ENCODE measurements around the gene ENAH. TPM values are rescaled to one million over a fixed set of nuclear protein-coding genes. Genes with fewer than 3 reads are reported as not detected.

The ENAH gene
- polyA plus RNA-seq, 2 donors = 6.7 to 6.9 TPM

GRCh38 chr1:225468270-225469020 lies 184.5 kb downstream of the ENAH start:
- no peak overlapping the region for H3K27ac ChIP-seq (ENCODE audit: low read depth in 2 of 2, low read length in 1 of 2)
- H3K4me3 ChIP-seq (ENCODE audit: low read depth in 1 of 2, low read length in 2 of 2) = no peak overlapping the region
- no peaks in the 10 kb centered on the region for H3K9me3 ChIP-seq (ENCODE audit: control insufficient read depth in 2 of 2, insufficient read depth in 1 of 2, low read depth in 1 of 2, low read length in 1 of 2)
- 78 to 82% methylated on average over 10 of the region's 10 CpGs for WGBS, 2 donors
- no peaks in the 10 kb centered on the region for H3K36me3 ChIP-seq (ENCODE audit: control insufficient read depth in 2 of 2, insufficient read depth in 2 of 2, low read length in 1 of 2)
- H3K27me3 ChIP-seq (ENCODE audit: control insufficient read depth in 1 of 2, insufficient read depth in 2 of 2, low read length in 2 of 2) = no peaks in the 10 kb centered on the region
- H3K4me1 ChIP-seq (ENCODE audit: control insufficient read depth in 2 of 2, insufficient read depth in 2 of 2, low read length in 1 of 2) = peaks cover 0 to 10% of the 10 kb centered on the region in 2 donors

GRCh38 chr1:225467193-225468020 lies 185.5 kb downstream of the ENAH start:
- no peaks in the 10 kb centered on the region for H3K9me3 ChIP-seq (ENCODE audit: control insufficient read depth in 2 of 2, insufficient read depth in 1 of 2, low read depth in 1 of 2, low read length in 1 of 2)
- peak overlapping the region in 1 of 2 donors; percentile 36 for H3K4me3 ChIP-seq (ENCODE audit: low read depth in 1 of 2, low read length in 2 of 2)
- peak overlapping the region; percentile 66 to 73 for H3K27ac ChIP-seq (ENCODE audit: low read depth in 2 of 2, low read length in 1 of 2)
- H3K4me1 ChIP-seq (ENCODE audit: control insufficient read depth in 2 of 2, insufficient read depth in 2 of 2, low read length in 1 of 2) = peaks cover 4 to 16% of the 10 kb centered on the region in 2 donors
- 52 to 59% methylated on average over 26 of the region's 26 CpGs for WGBS, 2 donors
- no peaks in the 10 kb centered on the region for H3K27me3 ChIP-seq (ENCODE audit: control insufficient read depth in 1 of 2, insufficient read depth in 2 of 2, low read length in 2 of 2)
- H3K36me3 ChIP-seq (ENCODE audit: control insufficient read depth in 2 of 2, insufficient read depth in 2 of 2, low read length in 1 of 2) = no peaks in the 10 kb centered on the region

GRCh38 chr1:225466848-225467192 lies 186.1 kb downstream of the ENAH start:
- H3K36me3 ChIP-seq (ENCODE audit: control insufficient read depth in 2 of 2, insufficient read depth in 2 of 2, low read length in 1 of 2) = no peaks in the 10 kb centered on the region
- H3K27me3 ChIP-seq (ENCODE audit: control insufficient read depth in 1 of 2, insufficient read depth in 2 of 2, low read length in 2 of 2) = no peaks in the 10 kb centered on the region
- 81 to 88% methylated on average over 4 of the region's 4 CpGs for WGBS, 2 donors
- peak overlapping the region; percentile 36 to 66 for H3K27ac ChIP-seq (ENCODE audit: low read depth in 2 of 2, low read length in 1 of 2)
- H3K4me3 ChIP-seq (ENCODE audit: low read depth in 1 of 2, low read length in 2 of 2) = no peak overlapping the region
- peaks cover 10 to 22% of the 10 kb centered on the region in 2 donors for H3K4me1 ChIP-seq (ENCODE audit: control insufficient read depth in 2 of 2, insufficient read depth in 2 of 2, low read length in 1 of 2)
- H3K9me3 ChIP-seq (ENCODE audit: control insufficient read depth in 2 of 2, insufficient read depth in 1 of 2, low read depth in 1 of 2, low read length in 1 of 2) = no peaks in the 10 kb centered on the region

GRCh38 chr1:225465793-225466517 lies 187.0 kb downstream of the ENAH start:
- Histone ChIP-seq H3K27me3 (ENCODE audit: control insufficient read depth in 1 of 2, insufficient read depth in 2 of 2, low read length in 2 of 2) (no peaks in the 10 kb centered on the region), H3K36me3 (ENCODE audit: control insufficient read depth in 2 of 2, insufficient read depth in 2 of 2, low read length in 1 of 2) (no peaks in the 10 kb centered on the region), H3K4me3 (ENCODE audit: low read depth in 1 of 2, low read length in 2 of 2) (no peak overlapping the region), H3K27ac (ENCODE audit: low read depth in 2 of 2, low read length in 1 of 2) (peak overlapping the region in 1 of 2 donors; percentile 29), H3K9me3 (ENCODE audit: control insufficient read depth in 2 of 2, insufficient read depth in 1 of 2, low read depth in 1 of 2, low read length in 1 of 2) (no peaks in the 10 kb centered on the region), H3K4me1 (ENCODE audit: control insufficient read depth in 2 of 2, insufficient read depth in 2 of 2, low read length in 1 of 2) (peaks cover 18 to 30% of the 10 kb centered on the region in 2 donors)
- WGBS, 2 donors = 90 to 92% methylated on average over 26 of the region's 26 CpGs

- 63 to 68% methylated on average over 15 of the region's 15 CpGs for WGBS, 2 donors
- no peaks in the 10 kb centered on the region for H3K36me3 ChIP-seq (ENCODE audit: control insufficient read depth in 2 of 2, insufficient read depth in 2 of 2, low read length in 1 of 2)
- H3K27ac ChIP-seq (ENCODE audit: low read depth in 2 of 2, low read length in 1 of 2) = peak overlapping the region in 1 of 2 donors; percentile 29
- H3K27me3 ChIP-seq (ENCODE audit: control insufficient read depth in 1 of 2, insufficient read depth in 2 of 2, low read length in 2 of 2) = no peaks in the 10 kb centered on the region
- H3K4me1 ChIP-seq (ENCODE audit: control insufficient read depth in 2 of 2, insufficient read depth in 2 of 2, low read length in 1 of 2) = peaks cover 19 to 31% of the 10 kb centered on the region in 2 donors
- no peak overlapping the region for H3K4me3 ChIP-seq (ENCODE audit: low read depth in 1 of 2, low read length in 2 of 2)
- no peaks in the 10 kb centered on the region for H3K9me3 ChIP-seq (ENCODE audit: control insufficient read depth in 2 of 2, insufficient read depth in 1 of 2, low read depth in 1 of 2, low read length in 1 of 2)
Observed at GRCh38 chr1:225464851-225465792, 187.8 kb downstream of the ENAH start.

- Histone ChIP-seq H3K4me3 (ENCODE audit: low read depth in 1 of 2, low read length in 2 of 2) (no peak overlapping the region), H3K4me1 (ENCODE audit: control insufficient read depth in 2 of 2, insufficient read depth in 2 of 2, low read length in 1 of 2) (peaks cover 19 to 35% of the 10 kb centered on the region in 2 donors), H3K9me3 (ENCODE audit: control insufficient read depth in 2 of 2, insufficient read depth in 1 of 2, low read depth in 1 of 2, low read length in 1 of 2) (no peaks in the 10 kb centered on the region), H3K36me3 (ENCODE audit: control insufficient read depth in 2 of 2, insufficient read depth in 2 of 2, low read length in 1 of 2) (no peaks in the 10 kb centered on the region), H3K27ac (ENCODE audit: low read depth in 2 of 2, low read length in 1 of 2) (peak overlapping the region; percentile 38 to 93), H3K27me3 (ENCODE audit: control insufficient read depth in 1 of 2, insufficient read depth in 2 of 2, low read length in 2 of 2) (no peaks in the 10 kb centered on the region)
- WGBS, 2 donors = 37 to 46% methylated on average over 15 of the region's 15 CpGs
Observed at GRCh38 chr1:225462714-225463574, 190.0 kb downstream of the ENAH start.

GRCh38 chr1:225462429-225462713 lies 190.6 kb downstream of the ENAH start:
- Histone ChIP-seq H3K4me1 (ENCODE audit: control insufficient read depth in 2 of 2, insufficient read depth in 2 of 2, low read length in 1 of 2) (peaks cover 19 to 35% of the 10 kb centered on the region in 2 donors), H3K27ac (ENCODE audit: low read depth in 2 of 2, low read length in 1 of 2) (peak overlapping the region in 1 of 2 donors; percentile 36), H3K27me3 (ENCODE audit: control insufficient read depth in 1 of 2, insufficient read depth in 2 of 2, low read length in 2 of 2) (no peaks in the 10 kb centered on the region), H3K9me3 (ENCODE audit: control insufficient read depth in 2 of 2, insufficient read depth in 1 of 2, low read depth in 1 of 2, low read length in 1 of 2) (no peaks in the 10 kb centered on the region), H3K4me3 (ENCODE audit: low read depth in 1 of 2, low read length in 2 of 2) (no peak overlapping the region), H3K36me3 (ENCODE audit: control insufficient read depth in 2 of 2, insufficient read depth in 2 of 2, low read length in 1 of 2) (no peaks in the 10 kb centered on the region)
- WGBS, 2 donors = 33 to 37% methylated on average over 5 of the region's 5 CpGs

GRCh38 chr1:225461533-225462428 lies 191.1 kb downstream of the ENAH start:
- H3K9me3 ChIP-seq (ENCODE audit: control insufficient read depth in 2 of 2, insufficient read depth in 1 of 2, low read depth in 1 of 2, low read length in 1 of 2) = no peaks in the 10 kb centered on the region
- no peak overlapping the region for H3K4me3 ChIP-seq (ENCODE audit: low read depth in 1 of 2, low read length in 2 of 2)
- peak overlapping the region; percentile 75 to 93 for H3K27ac ChIP-seq (ENCODE audit: low read depth in 2 of 2, low read length in 1 of 2)
- WGBS, 2 donors = 63 to 79% methylated on average over 19 of the region's 19 CpGs
- H3K27me3 ChIP-seq (ENCODE audit: control insufficient read depth in 1 of 2, insufficient read depth in 2 of 2, low read length in 2 of 2) = no peaks in the 10 kb centered on the region
- peaks cover 19 to 32% of the 10 kb centered on the region in 2 donors for H3K4me1 ChIP-seq (ENCODE audit: control insufficient read depth in 2 of 2, insufficient read depth in 2 of 2, low read length in 1 of 2)
- no peaks in the 10 kb centered on the region for H3K36me3 ChIP-seq (ENCODE audit: control insufficient read depth in 2 of 2, insufficient read depth in 2 of 2, low read length in 1 of 2)

Data from esophagus (tissue), 2 donors.